ENCODE data around the gene DNLZ.

Gene DNLZ

DNA sequence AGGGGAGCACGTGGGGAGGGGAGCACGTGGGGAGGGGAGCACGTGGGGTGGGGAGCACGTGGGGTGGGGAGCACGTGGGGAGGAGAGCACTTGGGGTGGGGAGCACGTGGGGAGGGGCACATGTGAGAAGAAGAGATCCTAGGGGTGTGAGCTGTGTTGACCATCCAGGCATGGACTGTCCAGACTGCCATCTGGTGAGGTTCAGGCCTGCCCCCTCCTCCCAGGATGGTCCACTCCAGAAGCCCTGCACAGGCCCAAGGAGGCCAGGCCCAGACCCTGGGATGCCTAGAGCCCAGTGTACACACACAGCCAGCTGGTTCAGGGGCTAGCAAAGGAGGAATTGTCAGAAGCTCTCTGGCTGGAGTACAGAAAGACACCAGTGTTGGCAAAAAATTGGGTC, 34.1 kb upstream of the DNLZ start:
- no peak for DNase-seq (ENCODE audit: extremely low read depth in 1 of 2, low read depth in 1 of 2)

DNA sequence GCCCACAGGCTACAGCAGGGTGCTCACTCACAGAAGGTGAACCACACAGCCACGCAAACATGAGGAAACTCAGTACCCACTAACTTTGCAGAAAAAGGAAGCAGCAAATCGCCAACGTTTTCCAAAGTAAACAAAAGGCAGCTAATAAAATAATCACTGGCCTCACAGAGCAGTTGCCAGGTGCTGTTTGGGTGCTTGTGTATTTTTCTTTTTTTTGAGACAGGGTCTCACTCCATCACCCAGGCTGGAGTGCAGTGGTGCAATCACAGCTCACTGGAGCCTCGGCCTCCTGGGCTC, 32.6 kb upstream of the DNLZ start:
- DNase-seq (ENCODE audit: extremely low read depth in 1 of 2, low read depth in 1 of 2): no peak

DNA sequence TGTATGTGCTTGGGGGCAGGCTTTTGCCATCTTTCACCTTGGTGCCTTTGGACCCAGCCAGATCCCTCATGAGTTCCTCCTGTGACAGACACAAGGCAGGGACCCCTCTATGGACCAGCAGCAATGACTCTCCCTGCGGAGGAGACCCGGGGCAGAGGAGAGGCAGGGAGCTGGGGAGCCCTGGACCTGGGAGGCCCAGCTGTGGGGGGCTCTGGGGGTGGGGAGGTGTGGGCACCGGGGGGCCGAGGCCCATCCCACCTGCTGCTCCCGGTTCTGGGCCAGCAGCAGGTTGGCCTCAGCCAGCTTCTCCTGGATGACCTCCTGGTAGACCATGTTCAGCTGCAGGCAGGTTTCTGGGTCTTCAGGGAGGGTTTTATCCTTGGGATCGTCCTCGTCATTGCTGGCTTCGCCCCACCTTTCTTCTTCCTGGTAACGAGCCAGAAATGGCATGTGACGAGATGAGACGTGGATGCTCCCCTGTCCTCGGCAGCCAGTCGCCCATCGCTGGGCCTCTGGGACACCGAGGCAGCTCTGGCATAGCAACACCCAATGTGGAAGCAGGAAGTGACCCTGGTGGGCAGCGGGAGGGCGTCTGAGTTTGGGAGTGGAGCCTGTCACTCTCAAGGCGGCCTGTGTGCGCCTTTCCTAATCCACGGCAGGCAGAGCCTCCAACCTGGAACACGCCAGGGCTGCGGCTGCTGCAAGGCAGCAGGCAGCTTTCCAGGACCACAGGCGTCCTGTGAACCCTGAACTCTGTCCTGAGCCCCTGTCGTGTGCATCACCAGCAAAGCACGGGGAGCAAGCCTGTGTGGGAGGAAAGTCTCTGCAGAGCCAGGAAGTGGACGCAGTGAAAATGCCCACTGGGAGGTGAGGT, 32.0 kb upstream of the DNLZ start:
- DNase-seq (ENCODE audit: extremely low read depth in 1 of 2, low read depth in 1 of 2): no peak

DNA sequence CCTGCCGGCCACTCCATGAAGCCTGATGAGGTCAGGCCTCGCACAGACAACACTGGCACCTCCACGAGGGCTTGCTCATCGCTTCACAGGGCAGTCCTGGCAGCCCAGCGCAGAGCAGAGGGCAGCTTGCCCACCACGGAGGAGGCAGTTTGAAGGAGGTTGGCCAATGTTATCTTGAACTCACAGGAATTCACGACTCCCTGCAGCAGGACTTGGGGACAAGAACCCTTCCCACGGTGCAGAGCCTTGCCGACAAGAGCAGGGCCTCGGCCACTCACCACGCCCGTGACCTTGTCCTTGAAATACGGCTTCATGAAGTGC, 31.4 kb upstream of the DNLZ start:
- no peak for DNase-seq (ENCODE audit: extremely low read depth in 1 of 2, low read depth in 1 of 2)

DNA sequence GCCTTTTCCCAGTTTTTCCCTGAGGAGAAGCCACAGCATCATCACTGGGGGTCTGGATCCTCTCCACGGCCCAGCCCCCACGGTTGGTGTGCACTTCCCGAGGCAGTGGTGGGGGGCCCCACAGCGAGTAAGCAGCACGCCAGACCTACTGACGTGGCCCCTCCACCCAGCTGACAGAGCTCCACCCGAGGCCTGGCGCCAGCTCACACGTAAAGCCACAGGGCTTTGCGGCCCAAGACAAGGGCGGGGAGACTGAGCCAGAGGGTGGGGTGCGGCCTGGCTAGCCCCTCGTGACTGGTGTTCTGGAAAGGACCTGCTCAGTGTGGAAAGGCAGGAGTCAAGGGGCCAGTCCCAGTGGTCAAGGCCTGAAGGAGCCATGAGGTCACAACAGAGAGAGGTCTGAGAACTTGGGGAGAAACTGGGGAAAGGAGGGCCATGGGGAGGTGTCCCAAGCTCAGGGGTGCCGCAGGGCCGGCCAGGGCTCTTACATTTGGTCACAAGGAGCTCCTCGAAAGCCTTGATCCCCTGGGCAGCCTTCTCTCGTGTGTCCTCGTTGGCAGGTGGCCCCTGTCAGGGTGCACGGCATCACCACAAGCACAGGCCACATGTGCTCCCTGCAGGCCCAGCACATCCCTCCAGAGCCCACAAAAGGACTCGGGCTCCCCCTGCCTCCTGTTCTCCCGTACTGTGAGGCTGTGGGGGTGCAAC, 30.9 kb upstream of the DNLZ start:
- no peak for DNase-seq (ENCODE audit: extremely low read depth in 1 of 2, low read depth in 1 of 2)

DNA sequence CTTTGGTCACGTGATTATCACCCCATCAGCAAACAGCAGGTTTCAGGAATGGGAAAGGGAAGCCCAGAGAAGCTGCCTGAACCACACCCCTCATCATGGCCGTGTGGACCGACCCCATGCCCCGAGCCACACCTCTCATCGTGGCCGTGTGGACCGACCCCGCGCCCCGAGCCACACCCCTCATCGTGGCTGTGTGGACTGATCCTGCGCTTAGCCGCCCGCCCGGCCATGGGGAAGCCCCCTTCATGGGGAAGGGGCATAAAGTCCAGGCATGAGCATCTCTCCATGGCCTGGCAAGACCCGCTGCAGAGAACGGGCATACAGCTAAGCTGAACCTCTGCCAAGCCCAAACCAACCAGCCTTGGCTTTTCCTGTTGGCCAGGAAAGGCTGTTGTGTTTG, 30.0 kb upstream of the DNLZ start:
- DNase-seq (ENCODE audit: extremely low read depth in 1 of 2, low read depth in 1 of 2): no peak

DNA sequence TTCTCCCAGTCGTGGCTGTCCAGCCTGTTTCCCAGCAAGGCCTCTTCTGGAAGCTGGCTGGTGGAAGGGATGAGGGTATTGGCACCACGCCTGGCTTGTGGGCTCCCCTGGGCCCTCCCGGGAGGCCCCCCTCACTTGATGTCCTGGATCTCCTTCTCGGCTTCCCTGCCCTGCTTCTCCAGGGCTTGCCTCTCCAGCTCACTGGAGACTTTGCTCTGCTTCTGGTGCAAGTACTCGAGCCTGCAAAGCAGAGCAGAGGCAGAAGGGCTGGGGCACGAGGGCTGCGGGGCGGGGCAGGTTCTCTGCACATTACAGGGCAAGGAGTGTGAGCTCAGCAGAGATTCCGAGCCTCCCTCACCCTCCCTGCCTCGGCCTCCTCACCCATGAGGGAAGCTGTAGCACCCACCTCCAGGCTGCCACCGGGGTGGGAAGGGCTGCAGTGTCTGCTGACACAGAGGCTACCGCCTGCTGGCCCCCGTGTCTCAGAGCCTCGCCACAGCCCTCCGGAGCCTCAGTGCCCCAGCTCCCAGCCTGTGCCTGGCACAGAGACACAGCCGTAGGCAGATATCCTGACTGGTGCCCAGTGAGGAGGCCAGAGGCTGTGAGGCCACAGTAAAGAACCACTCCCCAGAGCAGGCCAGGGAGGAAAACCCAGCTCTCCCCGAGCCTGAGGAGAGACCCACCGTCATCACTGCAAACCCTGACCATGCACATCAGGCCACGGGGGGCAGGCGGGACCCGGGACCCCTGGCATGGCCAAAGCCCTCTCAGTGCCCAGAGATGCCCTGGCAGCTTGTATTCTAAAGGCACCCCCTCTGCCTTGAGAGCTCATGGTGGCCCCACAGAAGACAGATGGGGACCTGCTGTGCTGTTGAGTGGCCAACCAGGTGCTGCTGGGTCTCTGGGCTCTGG, 29.2 kb upstream of the DNLZ start:
- DNase-seq (ENCODE audit: extremely low read depth in 1 of 2, low read depth in 1 of 2): no peak

DNA sequence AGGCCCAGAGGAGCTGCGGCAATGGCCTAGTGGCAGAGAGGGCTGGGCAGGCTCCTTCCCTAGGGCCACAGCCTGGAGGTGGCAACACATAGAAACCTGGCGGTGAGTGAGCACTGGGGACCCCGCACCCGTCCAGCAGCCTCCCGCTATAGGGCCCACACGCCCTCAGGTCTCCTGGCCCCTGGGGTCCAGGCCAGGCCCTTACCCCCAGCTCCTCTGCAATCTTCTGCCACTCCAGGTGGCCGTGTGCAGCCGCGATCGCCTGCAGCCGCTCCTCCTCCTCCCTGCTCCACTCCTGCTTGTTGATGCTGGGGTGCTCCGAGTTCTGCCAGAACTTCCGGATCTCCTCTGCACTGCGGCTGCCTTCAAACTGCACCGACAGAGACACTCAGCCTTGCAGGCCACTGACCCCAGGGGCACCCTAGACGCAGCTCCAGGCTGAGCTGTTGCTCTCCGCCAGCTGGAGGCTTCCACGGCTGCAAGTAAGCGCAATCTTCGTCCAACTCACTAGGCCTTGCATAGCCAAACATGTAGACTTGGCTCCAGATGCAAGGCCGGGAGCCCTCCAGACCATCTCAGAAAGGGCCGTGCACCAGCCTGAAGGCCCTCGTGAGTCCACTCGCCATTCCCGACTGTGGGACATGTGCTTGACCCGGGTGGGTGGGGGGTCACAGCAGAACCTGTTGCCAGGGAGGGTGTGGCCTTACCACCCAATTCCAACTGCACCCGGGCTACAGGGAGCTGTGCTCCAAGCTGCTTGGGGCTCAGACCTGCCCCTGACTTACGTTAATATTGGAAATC, 28.4 kb upstream of the DNLZ start:
- no peak for DNase-seq (ENCODE audit: extremely low read depth in 1 of 2, low read depth in 1 of 2)

DNA sequence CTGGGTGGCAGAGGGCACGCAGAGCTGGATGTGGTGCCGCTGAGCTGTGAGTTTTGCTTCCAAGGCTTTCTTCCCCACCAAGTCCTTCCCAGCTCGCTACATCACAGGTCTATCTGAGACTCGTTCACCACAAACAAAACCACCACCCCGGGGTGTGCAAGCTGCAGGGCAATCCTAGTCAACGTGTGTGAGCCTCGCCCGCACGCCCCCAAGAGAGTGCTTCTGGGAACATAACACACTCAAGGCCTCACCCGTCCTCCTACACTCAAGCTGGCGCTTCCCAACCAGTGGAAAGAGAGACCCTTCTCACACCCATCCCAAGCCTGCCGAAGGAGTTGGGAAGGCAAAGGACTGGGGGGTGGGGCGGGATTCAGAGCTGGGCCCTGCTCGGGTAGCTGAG, 25.9 kb upstream of the DNLZ start:
- DNase-seq (ENCODE audit: extremely low read depth in 1 of 2, low read depth in 1 of 2): no peak

DNA sequence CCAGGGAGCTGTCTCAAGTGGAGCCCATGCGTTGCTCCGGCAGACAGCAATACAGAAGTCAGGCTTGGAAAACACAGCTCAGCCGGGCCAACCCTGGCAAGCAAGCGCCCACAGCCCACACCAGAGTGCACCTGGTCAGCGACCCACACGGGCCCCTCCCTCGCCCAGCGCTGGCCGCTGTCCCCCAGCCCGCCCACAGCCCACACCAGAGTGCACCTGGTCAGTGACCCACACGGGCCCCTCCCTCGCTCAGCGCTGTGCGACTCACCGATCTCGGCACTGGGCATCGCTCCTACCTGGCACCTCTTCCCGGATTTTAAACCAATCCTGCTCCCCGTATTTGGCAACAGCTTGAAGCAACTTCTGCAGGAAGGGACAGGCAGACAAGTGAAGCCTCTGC, 23.7 kb upstream of the DNLZ start:
- DNase-seq (ENCODE audit: extremely low read depth in 1 of 2, low read depth in 1 of 2): no peak

DNA sequence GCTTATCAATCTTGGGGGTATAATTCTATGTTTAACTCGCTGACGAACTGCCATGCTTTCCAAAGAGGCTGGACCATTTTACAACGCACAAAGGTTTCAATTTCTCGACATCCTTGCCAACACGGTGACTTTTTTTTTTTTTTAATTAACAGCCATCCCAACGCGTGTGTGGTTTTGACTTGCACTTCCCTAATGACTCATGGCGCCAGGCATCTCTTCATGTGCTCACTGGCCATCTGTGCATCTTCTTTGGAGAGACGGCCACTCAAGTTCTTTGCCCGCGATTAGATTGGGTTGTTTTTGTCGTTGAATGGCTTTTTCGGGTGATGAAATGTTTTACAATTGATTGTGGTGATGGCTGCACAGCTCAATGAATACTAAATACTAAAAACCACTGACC, 22.5 kb upstream of the DNLZ start:
- DNase-seq (ENCODE audit: extremely low read depth in 1 of 2, low read depth in 1 of 2): no peak

DNA sequence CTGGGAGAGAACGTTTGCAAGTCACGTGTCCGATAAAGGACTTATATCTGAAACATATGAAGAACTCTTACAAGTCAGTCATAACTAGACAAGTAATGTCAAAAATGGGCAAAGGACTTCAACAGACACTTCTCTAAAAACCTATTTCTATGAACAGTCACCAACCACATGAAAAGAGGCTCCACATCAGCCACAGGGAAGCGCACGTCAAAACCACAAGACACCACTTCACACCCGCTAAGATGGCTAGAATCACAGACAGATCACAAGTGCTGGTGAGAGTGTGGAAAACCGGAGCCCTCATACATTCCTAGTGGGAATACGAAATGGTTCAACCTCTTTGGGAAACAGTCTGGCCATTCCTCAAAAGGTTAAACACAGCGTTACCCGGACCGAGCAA, 21.5 kb upstream of the DNLZ start:
- no peak for DNase-seq (ENCODE audit: extremely low read depth in 1 of 2, low read depth in 1 of 2)

DNA sequence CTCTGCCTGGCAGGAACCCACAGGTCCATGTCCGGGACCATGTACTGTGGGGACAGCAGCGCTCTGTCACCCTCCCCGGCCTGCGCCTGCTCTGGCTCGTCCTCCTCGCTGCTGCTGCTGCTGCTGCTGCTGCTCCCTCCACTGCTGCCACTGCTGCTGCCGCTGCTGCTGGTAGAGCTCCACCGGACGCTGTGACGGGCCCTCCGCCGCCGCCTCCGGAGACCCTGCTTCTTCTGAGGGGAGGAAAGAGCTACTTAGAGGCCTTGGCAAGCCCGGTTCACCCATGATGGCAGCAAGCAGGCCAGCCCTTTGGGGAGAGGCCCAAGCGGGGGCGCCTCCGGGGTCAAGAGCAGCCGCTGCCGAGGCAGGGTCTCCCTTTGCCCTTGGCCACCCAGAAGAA, 19.9 kb upstream of the DNLZ start:
- DNase-seq (ENCODE audit: extremely low read depth in 1 of 2, low read depth in 1 of 2): no peak

DNA sequence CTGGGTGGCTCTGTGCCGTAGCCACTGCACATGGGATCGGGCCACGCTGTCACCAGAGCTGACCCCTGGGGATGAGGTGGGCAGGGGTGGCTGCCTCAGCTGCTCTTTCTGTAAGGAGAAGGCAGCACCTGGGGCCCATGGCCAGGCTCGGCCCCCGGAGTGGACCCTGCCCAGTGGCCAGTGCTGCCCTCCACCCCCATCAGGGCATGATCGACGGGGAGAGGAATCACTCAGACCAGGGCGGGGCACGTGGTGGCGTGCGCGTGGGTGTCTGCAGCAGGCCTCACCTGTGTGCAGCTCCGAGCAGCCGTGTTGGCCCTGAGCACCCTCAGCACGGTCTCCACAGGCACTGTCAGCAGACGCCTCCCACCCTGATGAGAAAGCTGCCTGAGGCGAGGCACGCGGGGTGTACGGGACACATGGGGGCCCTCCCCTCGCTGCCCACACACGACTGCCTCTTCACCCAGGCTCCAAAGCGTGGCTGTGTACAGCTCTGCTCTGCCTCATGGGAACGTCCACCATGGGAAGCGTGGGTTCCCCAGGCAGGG, 18.5 kb upstream of the DNLZ start:
- DNase-seq (ENCODE audit: extremely low read depth in 1 of 2, low read depth in 1 of 2): no peak

DNA sequence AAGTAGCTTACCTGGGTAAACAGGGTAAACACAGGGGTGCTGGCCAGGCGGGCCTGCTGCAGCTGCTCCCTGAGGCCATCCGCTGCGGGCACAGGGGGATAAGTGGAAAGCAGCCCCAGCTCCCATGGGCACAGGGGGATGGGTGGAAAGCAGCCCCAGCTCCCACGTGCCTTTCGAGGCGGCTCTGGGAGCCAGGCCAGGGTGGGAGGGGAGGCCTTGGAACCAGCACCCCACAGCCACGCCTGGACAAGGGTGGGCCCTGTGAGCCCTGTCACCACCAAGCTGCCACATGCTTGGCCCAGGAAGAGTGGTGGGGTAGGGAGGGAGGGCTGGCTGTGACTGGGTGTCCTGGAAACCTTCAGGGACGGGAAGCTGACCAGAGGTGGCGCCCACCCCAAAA, 17.8 kb upstream of the DNLZ start:
- DNase-seq (ENCODE audit: extremely low read depth in 1 of 2, low read depth in 1 of 2): no peak

DNA sequence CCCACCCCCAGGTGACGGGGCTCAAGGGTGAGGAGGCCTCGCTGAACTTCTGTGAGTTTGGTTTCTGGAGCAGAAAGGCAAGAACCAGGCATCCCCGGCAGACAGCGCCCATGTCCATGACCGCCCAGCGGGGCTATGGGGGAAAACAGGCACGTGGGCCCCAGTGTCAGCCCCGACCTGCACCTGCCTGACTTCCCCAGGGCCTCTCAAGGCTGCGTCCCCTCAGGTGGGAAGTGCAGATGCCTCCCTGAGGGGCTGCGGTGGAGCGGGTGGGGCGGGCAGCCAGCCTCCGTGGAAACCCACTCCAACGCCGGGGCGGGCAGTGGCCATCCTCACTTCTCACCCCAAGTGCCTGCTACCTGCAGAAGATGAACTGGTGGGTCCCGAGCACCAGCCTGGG, 16.8 kb upstream of the DNLZ start:
- DNase-seq (ENCODE audit: extremely low read depth in 1 of 2, low read depth in 1 of 2): no peak

DNA sequence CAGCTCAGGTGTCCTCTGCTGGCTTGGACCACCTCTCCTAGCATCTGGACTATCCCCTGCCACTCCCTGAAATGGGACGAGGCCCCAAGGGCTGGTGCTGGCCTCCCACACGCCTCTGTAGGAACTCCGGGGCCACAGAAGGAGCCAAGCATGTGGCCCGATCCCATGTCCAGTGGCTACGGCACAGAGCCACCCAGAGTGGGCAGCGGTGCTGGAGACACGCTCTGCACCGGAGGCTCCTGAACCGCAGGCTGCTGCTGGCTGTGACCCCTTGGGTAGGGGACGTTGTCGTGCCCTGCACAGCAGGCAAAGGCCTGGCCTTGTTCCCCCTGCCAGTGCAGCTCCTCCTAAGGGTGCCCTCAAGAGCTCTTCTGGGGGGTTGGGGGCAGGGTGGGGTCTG, 16.3 kb upstream of the DNLZ start:
- no peak for DNase-seq (ENCODE audit: extremely low read depth in 1 of 2, low read depth in 1 of 2)

DNA sequence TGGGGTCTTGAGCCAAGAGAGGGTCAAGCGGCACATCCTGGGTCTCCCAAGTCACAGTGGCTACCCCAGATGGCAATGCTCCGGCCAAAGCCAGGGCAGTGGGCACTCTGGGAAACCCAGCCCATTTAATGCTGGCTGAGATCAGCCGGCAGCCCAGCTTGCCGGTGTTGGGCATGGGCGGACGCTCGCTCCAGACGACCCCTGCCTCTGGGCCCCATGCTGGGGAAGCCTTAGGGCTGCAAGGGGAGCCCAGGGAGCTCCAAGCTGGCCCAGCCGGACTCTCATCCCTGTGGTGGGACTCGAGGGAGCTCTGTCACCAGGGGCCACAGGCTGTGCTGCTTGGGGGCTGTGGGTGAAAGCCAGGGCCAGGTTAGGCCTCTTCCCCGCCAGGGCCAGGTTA, 15.9 kb upstream of the DNLZ start:
- no peak for DNase-seq (ENCODE audit: extremely low read depth in 1 of 2, low read depth in 1 of 2)

DNA sequence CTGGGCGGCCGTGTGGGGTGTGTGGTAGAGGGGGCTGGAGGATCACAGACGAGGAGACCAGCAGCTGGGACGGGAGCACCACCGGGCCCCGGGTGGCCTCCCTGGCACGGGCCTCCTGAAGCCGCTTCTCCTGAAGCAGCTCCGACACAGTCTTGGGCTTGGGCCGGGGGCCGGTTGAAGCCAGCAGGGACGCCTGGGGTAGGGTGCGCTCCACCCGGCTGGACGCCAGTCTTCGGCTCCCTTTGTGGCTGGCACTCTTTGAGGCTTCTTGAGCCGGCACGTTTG, 15.4 kb upstream of the DNLZ start:
- no peak for DNase-seq (ENCODE audit: extremely low read depth in 1 of 2, low read depth in 1 of 2)

DNA sequence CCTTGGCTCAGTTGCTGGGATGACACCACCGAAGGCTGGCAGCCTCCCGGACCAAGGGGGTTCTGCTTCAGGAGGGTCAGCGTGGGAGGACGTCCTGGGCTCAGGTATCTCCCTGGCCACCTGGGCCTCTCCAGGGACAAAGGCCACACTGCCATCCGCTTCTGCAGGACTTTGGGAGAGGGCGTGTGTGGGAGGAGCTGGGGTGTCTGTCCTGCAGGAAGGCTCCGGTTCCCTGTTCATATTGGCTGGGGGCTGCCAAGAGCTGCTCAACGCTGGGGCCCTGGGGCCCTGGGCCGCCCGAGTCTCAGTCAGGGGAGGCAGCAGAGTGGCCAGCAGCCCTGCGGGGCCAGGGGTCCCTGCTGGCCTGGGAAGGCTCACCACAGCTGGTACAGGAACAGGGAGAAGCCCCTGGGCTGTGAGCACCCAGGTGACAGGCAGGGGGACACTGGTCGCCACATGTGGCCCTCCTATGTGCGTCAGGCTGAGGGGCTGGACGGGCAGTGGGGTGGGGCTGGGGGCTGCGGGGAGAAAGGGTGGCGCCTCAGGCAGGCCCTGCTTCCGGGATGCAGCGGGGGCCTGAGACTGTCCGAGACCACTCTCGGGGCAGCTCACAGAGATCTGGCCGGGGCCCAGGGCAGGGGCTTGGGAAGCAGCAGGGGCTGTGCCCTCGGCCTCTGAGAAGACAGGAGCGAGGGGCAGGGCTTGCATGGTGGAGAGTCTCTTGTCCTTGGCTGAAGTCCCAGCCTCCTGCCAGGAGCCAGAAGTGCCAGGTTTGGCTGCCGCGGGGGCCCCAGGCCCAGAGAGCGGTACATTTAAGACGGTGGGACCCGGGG, 14.8 kb upstream of the DNLZ start:
- no peak for DNase-seq (ENCODE audit: extremely low read depth in 1 of 2, low read depth in 1 of 2)

Data from activated CD8-positive, alpha-beta memory T cell treated with anti-CD3 and anti-CD28 coated beads for 1 hour (primary cell).